COR-L47 (cell line): ENCODE measurements around the gene CCNDBP1.
"Not testable (repeated sequence)": the region's sequence is repeated elsewhere in the genome, so short reads cannot be mapped to it uniquely, and the experiment has no call there.

Source experiments
- DNase-seq: peaks from one replicate; lab custom pipeline; 2025; lab: John Stamatoyannopoulos, UW

CCNDBP1 gene

DNA sequence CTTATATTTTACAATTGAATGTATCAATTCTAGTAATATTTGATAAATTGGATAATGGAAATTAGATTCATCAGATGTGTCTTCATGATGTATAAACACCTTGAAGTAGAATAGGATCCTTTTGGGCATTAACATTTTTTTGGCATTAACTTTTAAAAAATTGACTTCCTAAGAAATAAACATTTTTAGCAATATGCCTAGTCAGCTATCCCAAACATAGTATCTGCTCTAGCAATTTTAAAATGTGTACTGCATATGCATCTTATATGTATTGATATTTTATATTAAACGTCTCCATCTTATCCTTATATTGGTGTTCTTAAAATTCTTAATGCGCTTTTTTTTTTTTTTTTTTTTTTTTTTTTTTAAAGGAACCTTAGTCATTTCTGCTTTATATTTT lies 8.5 kb downstream of the CCNDBP1 start:
- no peak for DNase-seq

DNA sequence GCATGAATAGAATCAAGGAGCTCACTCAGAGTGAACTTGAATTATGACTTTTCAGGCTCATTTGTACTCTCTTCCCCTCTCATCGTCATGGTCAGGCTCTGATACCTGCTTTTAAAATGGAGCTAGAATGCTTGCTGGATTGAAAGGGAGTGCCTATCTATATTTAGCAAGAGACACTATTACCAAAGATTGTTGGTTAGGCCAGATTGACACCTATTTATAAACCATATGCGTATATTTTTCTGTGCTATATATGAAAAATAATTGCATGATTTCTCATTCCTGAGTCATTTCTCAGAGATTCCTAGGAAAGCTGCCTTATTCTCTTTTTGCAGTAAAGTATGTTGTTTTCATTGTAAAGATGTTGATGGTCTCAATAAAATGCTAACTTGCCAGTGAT lies 9.6 kb downstream of the CCNDBP1 start:
- no peak for DNase-seq

DNA sequence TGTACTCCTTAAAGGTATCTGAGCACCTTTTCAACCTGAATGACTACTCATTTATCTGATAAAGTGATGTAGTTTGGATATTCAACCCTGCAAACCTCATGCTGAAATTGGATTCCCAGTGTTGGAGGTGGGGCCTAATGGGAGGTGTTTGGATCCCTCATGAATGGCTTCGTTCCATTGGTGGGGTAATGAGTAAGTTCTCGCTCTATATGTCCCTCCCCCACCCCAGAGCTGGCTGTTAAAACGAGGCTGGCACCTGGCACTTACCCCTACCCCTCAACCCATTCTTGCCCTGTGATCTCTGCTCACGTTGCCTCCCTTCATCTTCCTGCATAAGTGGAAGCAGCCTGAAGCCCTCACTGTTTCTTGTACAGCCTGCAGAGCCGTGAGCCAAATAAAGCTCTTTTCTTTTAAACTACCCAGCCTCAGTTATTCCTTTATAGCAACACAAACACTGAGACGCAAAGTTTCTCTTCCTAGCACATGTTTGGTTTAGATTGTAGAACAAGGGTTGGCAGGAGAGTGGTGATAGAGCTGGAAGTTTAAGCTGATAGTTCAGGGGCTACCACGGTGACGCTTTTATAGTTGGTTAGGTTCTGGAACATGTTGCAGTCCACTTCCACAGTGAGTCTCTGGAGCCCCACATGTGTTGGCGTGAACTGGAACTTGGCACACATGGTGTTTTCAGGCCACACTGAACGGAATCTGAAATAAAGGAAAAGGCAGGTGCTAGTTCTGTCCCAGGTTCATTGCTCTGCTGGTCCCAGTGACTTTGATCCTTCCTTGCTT lies 11.8 kb downstream of the CCNDBP1 start:
- no peak for DNase-seq

DNA sequence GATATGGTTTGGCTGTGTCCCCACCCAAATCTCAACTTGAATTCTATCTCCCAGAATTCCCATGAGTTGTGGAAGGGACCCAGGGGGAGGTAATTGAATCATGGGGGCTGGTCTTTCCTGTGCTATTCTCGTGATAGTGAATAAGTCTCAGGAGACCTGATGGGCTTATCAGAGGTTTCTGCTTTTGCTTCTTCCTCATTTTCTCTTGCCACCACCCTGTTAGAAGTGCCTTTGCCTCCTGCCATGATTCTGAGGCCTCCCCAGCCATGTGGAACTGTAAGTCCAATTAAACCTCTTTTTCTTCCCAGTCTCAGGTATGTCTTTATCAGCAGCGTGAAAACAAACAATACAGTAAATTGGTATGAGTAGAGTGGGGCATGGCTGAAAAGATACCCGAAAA lies 12.6 kb downstream of the CCNDBP1 start:
- DNase-seq = not testable (repeated sequence)

DNA sequence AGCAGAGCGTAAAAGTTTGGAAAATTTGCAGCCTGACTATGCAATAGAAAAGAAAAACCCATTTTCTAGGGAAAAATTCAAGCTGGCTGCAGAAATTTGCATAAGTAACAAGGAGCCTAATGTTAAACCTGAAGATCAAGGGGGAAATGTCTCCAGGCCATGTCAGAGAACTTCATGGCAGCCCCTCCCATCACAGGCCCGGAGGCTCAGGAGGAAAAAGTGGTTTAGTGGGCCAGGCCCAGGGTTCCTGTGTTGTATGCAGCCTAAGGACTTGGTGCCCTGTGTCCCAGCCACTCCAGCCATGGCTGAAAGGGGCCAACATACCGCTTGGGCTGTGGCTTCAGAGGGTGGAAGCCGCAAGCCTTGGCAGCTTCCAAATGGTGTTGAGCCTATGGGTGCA lies 13.4 kb downstream of the CCNDBP1 start:
- not testable (repeated sequence) for DNase-seq

DNA sequence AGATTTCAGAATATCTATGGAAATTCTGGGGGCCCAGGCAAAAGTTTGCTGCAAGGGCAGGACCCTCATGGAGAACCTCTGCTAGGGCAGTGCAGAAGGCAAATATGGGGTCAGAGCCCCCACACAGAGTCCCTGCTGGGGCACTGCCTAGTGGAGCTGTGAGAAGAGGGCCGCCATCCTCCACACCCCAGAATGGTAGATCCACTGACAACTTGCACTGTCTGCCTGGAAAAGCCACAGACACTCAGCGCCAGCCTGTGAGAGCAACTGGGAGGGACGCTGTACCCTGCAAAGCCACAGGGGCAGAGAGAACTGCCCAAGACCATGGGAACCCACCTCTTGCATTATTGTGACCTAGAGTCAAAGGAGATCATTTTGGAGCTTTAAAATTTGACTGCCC lies 13.8 kb downstream of the CCNDBP1 start:
- no peak for DNase-seq

DNA sequence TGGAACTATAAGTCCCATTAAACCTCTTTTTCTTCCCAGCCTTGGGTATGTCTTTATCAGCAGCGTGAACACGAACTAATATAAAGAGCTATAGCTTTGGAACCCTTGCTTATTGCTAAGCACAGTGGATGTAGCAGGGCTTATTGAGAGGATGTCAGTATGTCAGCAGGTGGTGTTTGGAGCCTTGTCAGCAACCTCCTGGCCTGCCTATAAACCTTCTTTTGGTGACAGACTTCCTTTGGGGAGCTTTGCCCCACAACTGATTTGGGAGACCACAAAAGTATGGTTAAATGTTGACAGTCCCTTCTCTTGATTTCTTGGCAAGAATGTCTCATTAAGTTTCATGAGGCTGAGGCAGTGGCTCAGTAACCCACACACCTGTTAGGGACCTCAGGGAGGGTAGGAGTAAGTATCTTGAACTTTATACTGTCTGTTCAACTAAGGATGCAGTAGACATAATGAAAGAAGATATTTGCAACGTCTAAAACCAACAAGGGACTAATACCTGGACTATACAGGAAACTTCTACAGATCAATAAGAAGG lies 14.8 kb downstream of the CCNDBP1 start:
- DNase-seq = no peak

DNA sequence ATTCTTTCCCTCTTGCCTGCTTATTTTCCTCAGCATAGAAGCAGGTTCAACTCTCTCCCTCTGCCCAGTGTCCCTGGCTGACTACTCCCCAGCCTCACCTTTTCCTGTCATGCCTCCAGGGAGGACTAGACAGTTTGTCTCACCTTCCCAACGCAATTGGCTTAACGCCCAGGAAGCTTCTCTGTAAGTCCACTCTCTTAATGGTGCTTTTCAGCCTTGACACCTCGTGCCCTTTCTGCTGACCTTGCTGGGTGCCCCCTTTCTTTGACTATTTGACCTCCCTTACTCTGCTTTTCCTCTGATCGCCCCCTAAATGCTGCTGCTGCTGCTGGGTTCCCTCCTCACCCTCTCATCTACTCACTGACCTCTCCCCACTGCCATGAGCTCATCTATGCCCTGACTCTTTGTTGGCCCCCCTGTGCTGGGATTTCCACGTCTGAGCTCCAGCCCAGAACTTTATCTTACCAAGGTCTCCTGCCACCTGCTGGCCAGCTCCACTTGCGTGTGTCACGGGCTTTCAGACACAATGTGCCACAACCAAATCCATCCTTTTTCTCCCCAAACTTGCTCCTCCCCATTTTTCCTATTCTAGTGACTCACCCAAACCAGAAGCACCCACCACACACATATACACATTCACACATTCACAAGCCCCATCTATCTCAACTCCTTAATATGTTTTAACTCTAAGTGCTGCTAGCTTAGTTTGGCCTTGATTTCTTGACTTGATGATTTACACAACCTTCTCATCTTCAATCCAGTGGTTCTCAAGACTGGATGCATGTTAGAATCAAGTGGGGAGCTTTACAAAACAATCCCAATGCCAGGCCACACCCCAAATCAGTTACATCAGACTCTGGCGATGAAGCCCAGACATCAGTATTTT lies 19.1 kb downstream of the CCNDBP1 start:
- peak; percentile 12 for DNase-seq

DNA sequence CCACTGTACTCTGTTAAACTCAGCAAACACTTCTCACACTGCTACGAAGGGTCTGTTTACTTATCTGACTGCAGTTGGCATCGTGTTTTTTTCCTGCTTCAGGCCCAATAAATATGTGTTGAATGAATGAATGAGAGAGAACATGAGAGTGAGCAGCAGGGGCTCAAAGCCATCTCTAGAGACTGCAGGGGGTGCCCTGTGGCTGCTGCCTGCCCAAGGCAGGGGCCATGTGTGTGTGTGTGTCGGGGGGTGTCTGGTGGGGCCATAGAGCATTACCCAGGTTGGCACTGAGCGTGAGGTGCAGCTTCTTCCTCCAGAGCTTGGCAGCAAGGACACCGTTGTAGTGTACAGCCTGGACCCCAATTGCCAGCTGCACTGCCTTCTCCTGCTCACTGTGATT lies 20.9 kb downstream of the CCNDBP1 start:
- DNase-seq = no peak

DNA sequence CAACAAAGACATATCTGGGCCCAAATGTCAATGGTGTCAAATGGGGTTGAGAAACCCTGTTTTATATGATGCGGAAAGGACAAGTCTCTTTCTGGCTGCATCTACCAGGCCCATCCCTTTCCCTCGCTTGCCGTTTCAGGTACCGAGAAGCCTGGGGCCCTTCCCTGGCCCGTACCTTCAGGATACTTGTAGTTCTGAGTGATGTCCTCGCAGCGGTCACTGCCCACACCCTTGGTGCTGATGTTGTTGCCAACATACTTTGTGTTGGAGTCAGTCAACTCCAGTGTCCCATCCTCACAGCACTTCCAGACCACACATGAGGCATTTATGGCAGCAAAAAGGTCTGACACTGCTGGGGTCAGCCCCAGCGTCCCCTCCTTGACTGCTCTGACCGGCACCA lies 21.8 kb downstream of the CCNDBP1 start:
- DNase-seq = no peak

DNA sequence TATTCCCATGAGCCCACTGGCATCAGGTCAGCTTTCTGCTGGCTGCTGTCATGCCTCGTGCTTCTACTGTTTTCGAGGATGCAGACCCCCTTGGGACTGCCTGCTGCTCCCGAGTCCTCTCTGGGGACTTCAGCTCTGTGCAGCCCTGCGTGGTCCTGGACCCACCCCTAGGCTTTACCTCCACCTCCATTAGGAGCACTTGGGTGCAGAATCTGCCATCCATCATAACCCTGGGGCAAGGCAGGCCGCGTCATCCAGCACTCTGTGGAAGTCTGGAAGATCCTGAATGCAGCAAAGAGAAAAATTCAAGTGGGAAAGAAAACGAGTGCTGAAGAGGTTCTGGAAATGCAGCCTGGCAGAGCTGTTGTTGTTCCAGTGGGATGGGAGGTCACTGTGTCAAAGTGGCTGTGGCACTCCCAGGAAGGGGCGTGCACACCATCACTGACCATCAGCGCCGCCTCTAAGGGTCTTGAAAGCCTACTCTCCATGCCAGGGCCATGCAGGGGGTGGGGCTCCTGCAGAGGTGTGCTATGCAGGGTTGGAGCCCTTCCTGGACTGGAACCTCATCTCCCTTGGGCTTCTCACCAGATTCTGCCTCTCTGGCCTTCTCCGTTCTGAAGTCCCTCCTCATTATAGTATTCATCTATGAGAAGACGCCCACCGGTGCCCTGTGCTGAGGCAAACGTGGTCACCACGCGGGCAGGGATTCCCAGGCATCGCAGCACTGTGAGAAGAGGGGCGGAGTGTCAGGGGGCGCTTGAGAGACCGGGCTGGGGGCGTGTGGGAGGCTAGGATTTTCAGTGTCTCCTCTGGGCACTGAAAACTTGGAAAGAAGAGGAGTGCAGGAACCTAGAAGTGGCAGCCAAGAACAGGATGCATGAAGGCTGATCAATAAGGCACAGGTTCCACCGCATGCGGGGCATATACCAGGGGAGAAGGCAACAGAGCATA lies 23.1 kb downstream of the CCNDBP1 start:
- DNase-seq = no peak

DNA sequence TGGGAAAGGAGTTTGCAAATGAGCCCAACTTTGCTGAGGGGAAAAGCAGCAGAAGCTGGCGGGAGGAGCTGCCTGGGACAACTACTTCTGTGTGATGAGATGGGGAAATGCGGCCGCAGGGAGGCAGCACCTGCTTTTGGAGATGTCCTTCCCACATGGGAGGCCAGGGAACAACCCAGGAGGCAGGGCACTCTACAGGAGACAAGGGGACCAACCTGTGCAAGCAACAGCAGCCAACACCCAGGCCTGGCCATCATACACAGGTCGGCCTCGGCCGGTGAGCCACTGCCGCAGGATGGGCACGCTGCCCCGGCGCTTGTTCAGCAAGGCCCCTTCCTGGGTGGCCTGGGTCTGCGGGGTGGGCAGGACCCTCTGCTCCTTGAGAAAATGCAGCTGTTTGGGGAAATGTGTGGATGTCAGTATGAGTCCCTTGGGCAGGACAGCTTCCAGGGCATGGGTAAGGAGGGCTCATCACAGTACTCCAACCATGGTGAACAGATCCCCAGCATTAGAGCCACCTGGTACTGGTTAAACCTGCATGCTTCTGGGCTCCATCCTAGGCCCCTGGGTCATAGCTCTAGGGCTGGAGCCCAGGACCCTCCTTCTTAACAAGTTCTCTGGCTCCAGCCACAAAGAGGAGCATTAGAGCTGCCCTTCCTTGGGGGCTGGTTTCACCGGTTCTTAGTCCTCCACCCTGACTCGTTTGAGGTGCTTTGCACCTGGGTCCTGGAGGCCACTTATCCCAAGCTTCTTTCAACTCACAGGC lies 24.0 kb downstream of the CCNDBP1 start:
- no peak for DNase-seq

DNA sequence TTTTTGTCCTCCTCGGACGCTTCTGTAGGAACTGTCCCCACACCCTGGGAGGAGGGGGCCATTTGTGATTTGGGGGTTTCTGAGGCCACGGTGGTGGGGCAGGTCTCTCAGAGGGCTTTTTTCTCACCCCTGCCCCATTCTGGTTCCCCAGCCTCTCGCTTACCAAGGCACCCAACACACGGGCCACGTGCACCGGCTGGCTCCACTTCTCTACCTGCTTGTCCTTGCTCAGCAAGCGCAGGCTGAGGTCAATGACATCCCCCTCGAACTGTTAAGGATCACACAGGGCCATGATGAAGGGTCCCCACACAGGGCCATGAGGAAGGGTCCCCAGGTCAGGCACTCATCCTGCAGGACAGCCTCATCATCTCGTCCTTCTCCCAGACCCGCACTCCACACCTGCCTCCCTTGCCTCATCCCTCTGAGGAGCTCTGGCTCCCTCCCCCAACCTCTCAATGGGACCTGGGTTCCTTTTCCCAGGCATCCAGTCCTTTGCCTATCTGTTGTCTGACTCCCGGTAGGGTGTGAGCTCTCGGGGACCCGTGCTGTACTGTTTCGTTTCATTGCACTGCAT lies 25.1 kb downstream of the CCNDBP1 start:
- no peak for DNase-seq

DNA sequence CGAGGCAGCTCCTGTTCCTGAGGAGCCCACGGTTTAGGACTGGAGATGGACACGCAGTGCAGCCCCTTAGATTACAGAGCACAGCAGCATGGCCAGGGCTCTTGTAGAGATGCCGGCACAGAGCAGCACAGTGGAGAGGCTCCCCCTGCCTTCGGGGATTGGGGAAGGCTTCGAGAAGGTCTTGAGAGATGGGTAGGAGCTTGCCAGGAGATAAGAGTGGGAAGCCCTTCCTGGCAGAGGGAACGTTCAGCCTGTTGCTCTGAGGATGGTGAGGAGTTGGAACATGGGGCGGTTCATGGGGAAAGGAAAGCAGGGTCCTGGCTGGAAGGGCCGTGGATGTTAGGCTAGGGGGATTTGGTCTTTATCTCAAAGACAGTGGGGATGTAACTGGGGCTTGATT lies 25.6 kb downstream of the CCNDBP1 start:
- DNase-seq = no peak

DNA sequence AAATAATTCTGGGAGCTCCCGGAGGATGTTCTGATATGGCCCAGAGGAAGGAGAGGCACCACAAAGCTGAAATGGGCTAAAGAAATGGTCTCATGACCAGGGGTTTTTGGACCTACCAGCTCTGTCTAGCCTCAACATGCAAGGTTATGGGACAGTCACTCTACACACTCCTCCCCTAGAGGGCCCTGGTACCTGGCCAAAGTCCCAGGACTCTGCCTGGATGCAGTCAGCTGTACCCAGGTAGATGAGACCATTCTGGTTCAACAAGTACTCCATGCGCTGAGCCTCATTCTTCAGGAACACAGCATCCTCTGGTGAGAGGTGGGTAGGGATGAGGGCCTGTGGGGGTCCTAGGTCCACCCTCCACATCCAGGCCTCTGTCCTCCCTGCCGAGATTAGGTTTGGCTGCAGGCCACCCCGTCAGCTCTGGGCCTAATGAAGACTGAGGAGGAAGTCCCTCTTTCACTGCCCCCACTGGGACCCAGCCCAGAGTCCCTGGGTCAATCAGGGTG lies 26.1 kb downstream of the CCNDBP1 start:
- no peak for DNase-seq

DNA sequence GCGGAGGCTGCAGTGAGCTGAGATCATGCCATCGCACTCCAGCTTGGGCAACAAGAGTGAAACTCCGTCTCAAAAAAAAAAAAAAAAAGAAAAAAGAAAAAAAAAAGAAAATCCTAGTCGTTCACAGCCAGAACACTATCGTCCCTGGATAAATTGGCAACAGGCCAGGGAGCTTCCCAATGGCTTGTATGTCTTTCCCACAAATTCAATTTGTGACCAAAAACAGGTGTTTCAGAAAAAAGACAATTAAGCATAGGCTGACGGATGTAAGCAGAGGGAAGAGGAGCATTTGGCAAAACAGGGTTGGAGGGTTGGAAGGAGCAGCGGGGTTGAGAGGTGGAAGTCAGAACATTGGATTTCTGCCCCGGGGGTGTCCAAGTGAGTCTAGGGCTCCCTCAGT lies 27.1 kb downstream of the CCNDBP1 start:
- DNase-seq = no peak

DNA sequence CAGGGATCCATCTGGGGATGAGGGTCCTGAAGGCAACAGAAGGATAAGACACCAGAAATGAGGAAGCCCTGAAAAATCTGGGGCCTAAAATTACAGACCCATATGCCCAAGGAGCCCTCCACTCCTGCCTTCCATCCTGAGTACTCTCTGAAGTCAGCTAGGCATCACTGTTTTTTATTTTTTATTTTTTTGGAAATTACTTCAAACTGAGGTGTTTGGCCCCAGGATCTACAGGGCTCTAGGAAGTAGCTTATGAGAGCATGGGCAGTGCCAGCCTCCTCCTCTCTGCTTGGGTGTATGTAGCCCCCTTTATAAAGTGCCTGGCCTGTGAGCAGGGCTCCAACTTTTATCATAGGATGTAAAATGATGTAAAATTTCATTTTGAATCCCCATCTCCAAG lies 27.7 kb downstream of the CCNDBP1 start:
- DNase-seq = no peak

DNA sequence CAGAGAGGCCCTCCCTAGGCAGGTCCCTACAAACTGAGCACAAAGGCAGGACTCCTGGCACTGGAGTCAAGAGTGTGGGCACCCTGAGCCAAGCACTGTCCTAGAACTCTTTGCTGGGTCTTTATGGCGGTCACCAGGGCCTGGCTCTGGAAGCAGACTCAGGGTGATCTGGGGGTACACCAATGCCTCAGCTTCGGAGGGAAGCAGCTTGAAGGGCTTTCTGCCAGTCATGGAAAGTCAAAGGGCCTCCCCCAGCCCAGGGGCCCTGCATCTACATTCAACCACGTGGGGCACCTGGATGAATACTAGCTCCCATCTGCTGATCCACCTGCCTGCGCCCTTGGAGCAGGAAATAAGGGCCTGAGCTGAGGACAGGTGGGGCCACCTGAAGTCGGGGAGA lies 28.3 kb downstream of the CCNDBP1 start:
- no peak for DNase-seq

DNA sequence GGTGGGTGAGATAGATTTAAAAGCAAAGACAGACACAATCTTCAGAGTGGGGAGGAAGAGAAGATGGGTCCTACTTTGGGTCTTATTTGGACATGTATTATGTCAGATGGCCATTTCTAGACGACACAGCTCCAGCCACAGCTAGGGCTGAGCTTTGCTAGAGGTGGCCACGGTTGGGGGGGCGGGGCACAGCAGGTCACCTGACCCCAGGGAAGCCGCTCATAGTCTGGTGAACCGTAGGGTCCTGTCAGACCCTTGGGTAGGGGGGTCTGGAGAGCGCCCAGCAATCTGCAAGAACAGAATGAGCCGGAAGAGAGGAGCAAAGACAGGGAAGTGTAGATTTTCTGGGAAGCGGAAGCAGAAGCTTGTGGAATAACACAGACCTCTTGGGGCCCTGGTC lies 29.0 kb downstream of the CCNDBP1 start:
- no peak for DNase-seq

DNA sequence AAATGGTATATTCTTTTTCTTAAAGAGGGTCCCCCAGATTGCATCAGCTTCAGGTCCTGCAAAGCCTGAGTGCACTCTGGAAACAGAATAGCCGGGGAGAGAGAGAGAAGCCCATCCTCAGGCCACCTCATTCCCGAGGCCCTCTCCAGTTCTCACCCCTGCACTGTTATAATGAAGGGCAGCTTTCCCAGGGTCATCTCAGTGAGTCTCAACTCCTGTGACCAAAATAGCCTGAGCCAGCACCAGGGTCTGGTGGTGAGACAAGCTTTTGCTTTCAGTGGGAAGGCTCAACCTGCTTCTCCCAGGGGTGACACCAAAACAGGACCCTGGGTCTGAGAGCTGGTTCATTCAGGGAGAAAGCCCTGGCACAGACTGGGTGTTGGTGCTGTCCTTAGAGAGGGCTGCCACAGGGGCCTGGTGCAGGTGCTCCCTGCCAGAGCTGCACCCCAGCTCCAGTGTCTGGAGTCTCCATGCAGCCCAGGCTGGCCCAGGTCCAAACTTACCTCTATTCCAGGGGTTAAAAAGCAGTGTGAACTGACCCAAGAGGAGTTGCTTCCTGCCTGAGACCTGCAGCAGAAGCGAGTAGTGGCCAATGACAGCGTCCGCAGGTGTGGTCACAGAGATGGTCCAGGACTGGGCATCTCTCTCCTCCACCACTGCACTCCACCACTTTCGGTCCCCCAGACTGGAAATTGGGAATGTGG lies 29.5 kb downstream of the CCNDBP1 start:
- no peak for DNase-seq
